ENCODE data around the gene TNRC6B.

DNA sequence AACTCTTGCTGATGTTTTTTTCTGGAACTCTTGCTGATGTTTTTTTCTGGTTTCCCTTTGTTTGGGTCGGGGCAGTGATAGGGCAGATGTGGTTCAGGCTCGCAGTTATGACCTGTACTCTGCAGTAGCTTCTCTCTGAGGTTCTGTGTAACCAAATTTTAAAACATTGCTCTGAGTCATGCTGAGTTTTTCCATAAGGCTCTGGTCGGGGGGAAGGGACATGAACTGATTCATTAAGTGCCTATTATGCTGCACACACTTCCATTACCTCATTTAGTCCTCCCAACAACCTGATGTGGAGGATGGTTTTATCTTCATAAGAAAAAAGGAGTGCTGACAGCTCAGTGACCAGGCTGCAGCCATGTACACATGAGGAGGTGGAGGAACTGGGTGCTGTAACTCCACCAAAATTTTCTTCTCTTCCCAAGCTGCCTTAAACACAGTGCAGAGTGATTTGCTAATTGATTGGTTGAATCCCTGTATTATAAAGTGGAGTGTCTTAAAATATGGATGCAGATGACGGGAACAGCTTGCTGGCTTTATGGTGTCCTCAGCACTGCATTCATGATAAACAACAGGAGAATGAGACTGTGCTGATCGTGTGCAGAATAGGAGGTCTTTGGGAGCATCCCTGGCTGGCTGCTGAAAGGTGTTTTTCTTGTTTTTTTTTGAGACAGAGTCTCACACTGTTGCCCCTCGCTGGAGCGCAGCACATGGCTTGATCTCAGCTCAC is 19.1 kb downstream of the TNRC6B start:
- TF ChIP-seq, protein P1, sequence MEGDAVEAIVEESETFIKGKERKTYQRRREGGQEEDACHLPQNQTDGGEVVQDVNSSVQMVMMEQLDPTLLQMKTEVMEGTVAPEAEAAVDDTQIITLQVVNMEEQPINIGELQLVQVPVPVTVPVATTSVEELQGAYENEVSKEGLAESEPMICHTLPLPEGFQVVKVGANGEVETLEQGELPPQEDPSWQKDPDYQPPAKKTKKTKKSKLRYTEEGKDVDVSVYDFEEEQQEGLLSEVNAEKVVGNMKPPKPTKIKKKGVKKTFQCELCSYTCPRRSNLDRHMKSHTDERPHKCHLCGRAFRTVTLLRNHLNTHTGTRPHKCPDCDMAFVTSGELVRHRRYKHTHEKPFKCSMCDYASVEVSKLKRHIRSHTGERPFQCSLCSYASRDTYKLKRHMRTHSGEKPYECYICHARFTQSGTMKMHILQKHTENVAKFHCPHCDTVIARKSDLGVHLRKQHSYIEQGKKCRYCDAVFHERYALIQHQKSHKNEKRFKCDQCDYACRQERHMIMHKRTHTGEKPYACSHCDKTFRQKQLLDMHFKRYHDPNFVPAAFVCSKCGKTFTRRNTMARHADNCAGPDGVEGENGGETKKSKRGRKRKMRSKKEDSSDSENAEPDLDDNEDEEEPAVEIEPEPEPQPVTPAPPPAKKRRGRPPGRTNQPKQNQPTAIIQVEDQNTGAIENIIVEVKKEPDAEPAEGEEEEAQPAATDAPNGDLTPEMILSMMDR (IDR thresholded peaks at IDR 0.05) = no peak
- TF ChIP-seq EZH2phosphoT487 (IDR thresholded peaks at IDR 0.05) = no peak
- no peak for TF ChIP-seq EZH2 (IDR thresholded peaks at IDR 0.05)

All from neural progenitor cell (in vitro differentiated cells).